ENCODE measurements around the gene NFIC. TPM values are rescaled to one million over a fixed set of nuclear protein-coding genes. Genes with fewer than 3 reads are reported as not detected.
A peak's percentile ranks its signal among the peaks of the same experiment; 100 is the strongest.

Gene NFIC
- total and polyA plus RNA-seq, 2 of the 4 experiments (the other 2 are of a cell fraction): 21.9 to 32.1 TPM

DNA sequence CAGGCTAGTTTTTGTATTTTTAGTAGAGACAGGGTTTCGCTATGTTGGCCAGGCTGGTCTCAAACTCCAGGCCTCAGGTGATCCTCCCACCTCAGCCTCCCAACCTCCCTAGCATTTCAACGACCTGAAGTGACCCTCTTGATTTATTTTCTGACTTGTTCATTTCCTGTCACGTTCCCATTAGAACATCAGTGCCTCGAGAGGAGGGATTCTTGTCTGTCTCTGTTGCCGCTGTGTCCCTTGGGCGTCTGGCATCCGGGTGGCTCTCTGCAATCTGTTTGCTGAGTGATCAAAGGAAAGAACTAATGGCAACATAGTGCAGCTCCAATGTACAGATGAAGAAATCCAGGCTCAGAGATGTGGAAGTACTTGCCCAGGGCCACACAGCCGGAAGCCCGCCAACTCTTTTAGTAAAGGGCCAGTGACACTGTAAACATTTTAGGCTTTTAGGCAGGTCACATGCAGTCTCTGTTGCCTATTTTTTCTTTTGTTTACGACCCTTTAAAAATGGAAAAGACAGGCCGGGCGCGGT is 47.5 kb downstream of the NFIC start:
- H3K18ac ChIP-seq (ENCODE audit: low read depth, low read length): no peak overlapping the region
- H3K14ac ChIP-seq (replicated peaks; ENCODE audit: low read depth, low read length): no peak overlapping the region; the same call in 1 of the 2 replicates
- H2BK15ac ChIP-seq (ENCODE audit: low read depth, low read length): no peak overlapping the region
- intact Hi-C loops (cut with micrococcal nuclease): no loop called here
- ChIA-PET CTCF (no interaction called here), POLR2A (ENCODE audit: unreplicated experiment) (no interaction called here)
- TF ChIP-seq, protein P1, sequence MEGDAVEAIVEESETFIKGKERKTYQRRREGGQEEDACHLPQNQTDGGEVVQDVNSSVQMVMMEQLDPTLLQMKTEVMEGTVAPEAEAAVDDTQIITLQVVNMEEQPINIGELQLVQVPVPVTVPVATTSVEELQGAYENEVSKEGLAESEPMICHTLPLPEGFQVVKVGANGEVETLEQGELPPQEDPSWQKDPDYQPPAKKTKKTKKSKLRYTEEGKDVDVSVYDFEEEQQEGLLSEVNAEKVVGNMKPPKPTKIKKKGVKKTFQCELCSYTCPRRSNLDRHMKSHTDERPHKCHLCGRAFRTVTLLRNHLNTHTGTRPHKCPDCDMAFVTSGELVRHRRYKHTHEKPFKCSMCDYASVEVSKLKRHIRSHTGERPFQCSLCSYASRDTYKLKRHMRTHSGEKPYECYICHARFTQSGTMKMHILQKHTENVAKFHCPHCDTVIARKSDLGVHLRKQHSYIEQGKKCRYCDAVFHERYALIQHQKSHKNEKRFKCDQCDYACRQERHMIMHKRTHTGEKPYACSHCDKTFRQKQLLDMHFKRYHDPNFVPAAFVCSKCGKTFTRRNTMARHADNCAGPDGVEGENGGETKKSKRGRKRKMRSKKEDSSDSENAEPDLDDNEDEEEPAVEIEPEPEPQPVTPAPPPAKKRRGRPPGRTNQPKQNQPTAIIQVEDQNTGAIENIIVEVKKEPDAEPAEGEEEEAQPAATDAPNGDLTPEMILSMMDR (conservative IDR thresholded peaks at IDR 0.05; ENCODE audit: low read depth, low read length): no peak
- TF ChIP-seq MAFK (IDR thresholded peaks at IDR 0.05; ENCODE audit: low read depth, low read length) (peak; percentile 60), RCOR1 (IDR thresholded peaks at IDR 0.05; ENCODE audit: insufficient replicate concordance, low read length) (no peak), MAZ (IDR thresholded peaks at IDR 0.05; ENCODE audit: borderline replicate concordance, low read depth, low read length) (no peak), NFE2L2 (IDR thresholded peaks at IDR 0.05; ENCODE audit: low read depth, low read length) (no peak), SMC3 (IDR thresholded peaks at IDR 0.05; ENCODE audit: low read depth, low read length) (no peak)
- peak overlapping the region; percentile 87 for H3K23ac ChIP-seq (ENCODE audit: low read depth, low read length)
- no peak overlapping the region for H3K4me3 ChIP-seq (ENCODE audit: insufficient read depth, low read depth, low read length)
- 57% methylated on average over 3 of the region's 13 CpGs; no CpG with 5 or more reads in 1 of the 2 experiments for WGBS, 2 experiments (ENCODE audit: extremely low coverage in 2 of 2, insufficient read length in 1 of 2)
- H3K27ac ChIP-seq (ENCODE audit: insufficient read depth, low read length): no peak overlapping the region
- no peak overlapping the region for H2AFZ ChIP-seq (replicated peaks; ENCODE audit: low read length, poor library complexity)
- H3K4me1 ChIP-seq (ENCODE audit: control insufficient read depth, insufficient read depth, low read length): 0 out of 2 replicates have a peak, but pooled peaks cover 4% of the 10 kb centered on the region
- in situ Hi-C loops (cut with MboI; ENCODE audit: low sequenced_read_pairs): no loop called here
- H2BK20ac ChIP-seq (ENCODE audit: low read depth, low read length): no peak overlapping the region
- dilution Hi-C loops (cut with HindIII; ENCODE audit: low sequenced_read_pairs, unreplicated experiment): no loop called here
- peaks cover 48% of the 10 kb centered on the region for H4K20me1 ChIP-seq (ENCODE audit: insufficient read depth, low read length)
- no peak overlapping the region for H3K9ac ChIP-seq (ENCODE audit: low read depth, low read length)
- H4K8ac ChIP-seq (ENCODE audit: low read depth in 2 of 2, low read length in 2 of 2): no peak overlapping the region
- H2BK120ac ChIP-seq (ENCODE audit: low read depth, low read length): no peak overlapping the region
- H3K4ac ChIP-seq (ENCODE audit: low read depth, low read length): no peak overlapping the region
- H3K9me1 ChIP-seq (ENCODE audit: insufficient read depth, low read length): peaks cover 8% of the 10 kb centered on the region
- no peak overlapping the region for H4K5ac ChIP-seq (ENCODE audit: low read depth, low read length)
- ATAC-seq (ENCODE audit: low read depth) (no peak), DNase-seq (no peak)
- H2AK5ac ChIP-seq (ENCODE audit: low read depth, low read length): no peak overlapping the region
- H2BK5ac ChIP-seq (ENCODE audit: low read depth, low read length, poor library complexity, severe bottlenecking): no peak overlapping the region
- H4K91ac ChIP-seq (ENCODE audit: insufficient read depth, low read depth, low read length): no peak overlapping the region
- no TSS peak for BruUV-seq (replicated peaks)
- no peak overlapping the region for H3K56ac ChIP-seq (ENCODE audit: extremely low read depth, insufficient read depth, low read length)
- H3K27me3 ChIP-seq (ENCODE audit: control insufficient read depth, insufficient read depth, low read length): no peaks in the 10 kb centered on the region
- H3K4me2 ChIP-seq (ENCODE audit: low read depth, low read length): no peak overlapping the region
- H3K36me3 ChIP-seq (ENCODE audit: control insufficient read depth, insufficient read depth, low read length): peaks cover 32% of the 10 kb centered on the region
- H3K9me3 ChIP-seq (ENCODE audit: control insufficient read depth, insufficient read depth, low read length): no peaks in the 10 kb centered on the region
- peaks cover 39 to 84% of the 10 kb centered on the region in 2 experiments for H3K79me1 ChIP-seq (ENCODE audit: low read depth in 1 of 2, low read length in 2 of 2)
- H2AK9ac ChIP-seq (replicated peaks; ENCODE audit: low read depth, low read length, poor library complexity): peak overlapping the region; percentile 28
